NCI-H510A treated with DMSO at 0.1 percent for 48 hours (cell line): Measurements from ENCODE around the gene OBSCN.
"Not testable (repeated sequence)": the region's sequence is repeated elsewhere in the genome, so short reads cannot be mapped to it uniquely, and the experiment has no call there.

Experiments used
- DNase-seq: peaks from one replicate; lab custom pipeline; 2025; lab: John Stamatoyannopoulos, UW

OBSCN gene

DNA sequence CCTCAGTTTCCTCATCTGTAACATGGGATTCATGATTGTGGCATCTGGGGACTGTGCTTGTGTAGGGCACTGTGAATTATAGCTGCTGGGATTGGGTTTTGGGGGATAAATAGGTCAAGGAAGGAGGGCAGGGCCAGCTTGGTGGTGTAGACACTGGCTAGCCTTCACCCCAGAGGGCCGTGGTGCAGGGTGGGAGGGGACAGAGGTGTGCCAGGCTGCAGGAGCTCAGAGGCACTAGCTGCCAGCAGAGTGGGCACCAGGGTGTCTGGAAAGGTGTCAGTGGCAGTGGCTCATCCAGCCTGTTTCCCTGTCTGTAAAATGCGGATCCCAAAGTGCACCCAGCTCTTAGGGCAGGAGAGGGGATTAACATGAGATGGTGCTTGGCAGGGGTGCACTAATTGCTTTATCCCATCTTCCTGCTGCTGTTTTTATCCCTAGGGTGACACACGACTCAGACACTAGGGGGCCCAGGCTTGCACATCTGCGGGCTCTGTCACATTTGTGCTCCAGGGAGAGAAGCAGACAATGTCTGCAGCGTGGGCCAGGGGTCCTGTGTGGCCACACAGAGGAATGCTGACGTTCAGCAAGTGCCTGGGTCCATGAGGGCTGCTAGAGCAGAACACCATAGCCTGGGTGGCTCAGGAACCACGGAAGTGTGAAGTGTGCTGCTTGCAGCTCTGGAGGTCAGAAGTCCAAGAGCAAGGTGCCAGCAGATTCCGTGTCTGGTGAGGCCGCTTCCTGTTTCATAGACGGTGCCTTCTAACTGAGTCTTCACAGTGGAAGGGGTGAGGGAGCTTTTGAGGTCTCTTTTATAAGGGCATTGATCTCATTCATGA lies 19.3 kb downstream of the OBSCN start:
- DNase-seq: no peak

DNA sequence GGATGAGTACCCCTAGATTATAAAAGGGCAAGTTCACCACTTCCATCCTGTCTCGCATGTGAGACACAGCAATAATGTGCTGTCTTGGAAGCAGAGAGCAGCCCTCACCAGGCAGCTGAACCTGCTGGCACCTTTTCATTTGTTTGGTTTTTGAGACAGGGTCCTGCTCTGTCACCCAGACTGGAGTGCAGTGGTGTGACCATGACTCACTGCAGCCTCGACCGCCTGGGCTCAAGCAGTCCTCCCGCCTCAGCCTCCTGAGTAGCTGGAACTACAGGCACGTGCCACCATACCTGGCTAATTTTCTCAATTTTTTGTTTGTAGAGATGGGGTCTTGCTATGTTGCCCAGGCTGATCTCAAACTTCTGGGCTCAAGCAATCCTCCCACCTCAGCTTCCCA lies 20.3 kb downstream of the OBSCN start:
- not testable (repeated sequence) for DNase-seq

DNA sequence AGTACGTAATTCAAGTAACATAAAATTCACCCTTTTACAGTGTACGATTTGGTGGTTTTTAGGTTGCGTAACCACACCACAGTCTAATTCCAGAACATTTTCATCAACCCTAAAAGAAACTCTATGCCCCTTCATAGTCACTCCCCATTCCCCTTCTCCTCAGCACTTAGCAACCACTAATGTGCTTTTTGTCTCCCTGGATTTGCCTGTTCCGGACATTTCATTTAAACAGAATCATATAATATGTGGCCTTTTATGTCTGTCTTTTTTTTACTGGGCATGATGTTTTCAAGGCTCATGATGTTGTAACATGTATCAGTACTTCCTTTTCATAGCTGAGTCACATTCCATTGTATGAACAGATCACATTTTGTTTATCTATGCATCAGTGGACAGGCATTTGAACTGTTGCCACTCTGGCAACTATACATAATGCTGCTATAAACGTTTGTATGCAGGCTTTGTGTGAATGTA lies 20.8 kb downstream of the OBSCN start:
- DNase-seq: no peak

DNA sequence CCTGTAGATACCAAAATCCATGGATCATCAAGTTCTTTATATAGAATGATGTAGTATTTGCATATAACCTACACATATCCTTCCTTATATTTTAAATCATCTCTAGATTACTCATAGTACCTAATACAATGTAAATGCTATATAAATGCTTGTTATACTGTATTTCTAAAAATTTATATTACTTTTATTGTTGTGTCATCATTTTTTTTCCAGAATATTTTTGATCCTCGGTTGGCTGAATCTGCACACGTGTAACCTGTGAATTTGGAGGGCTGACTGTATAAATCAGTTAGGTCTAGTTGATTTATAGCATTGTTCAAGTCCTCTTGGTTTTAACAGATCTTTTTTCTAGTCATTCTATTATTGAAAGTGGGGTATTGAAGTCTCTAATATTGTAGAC lies 23.3 kb downstream of the OBSCN start:
- no peak for DNase-seq

DNA sequence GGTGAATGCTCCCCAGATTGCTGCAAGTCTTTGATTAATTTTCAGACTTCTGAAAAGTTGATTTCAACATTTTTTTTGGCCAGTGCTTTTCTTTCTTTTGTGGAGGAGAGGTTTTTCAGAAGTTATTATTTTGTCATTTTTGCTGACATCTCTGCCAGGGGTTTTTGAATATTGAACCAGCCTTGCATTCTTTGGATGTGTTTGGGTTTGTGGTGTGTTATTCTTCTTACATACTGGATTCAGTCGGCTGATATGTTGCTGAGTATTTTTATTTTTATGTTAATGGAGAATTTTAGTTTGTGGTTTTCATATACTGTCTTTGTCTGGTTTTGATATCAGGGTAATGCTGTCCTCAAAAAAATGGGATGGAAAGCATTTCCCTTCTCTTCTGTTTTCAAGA lies 25.3 kb downstream of the OBSCN start:
- no peak for DNase-seq

DNA sequence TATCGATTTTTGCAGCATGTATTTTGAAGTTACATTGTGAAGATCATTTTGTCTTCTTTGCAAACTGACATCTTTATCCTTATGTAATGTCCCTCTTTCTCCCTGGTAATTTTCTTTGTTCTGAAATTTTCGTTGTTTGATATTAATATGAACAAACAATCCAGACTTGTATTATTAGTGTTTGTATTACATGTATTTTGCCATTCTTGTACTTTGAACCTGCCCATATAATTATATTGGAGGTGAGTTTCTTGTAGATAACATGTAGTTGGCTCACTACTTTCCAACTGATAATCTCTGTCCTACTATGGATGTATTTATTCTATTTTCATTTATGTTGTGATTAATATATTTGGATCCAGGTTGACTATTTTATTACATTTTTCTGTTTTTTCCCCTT lies 27.1 kb downstream of the OBSCN start:
- no peak for DNase-seq

DNA sequence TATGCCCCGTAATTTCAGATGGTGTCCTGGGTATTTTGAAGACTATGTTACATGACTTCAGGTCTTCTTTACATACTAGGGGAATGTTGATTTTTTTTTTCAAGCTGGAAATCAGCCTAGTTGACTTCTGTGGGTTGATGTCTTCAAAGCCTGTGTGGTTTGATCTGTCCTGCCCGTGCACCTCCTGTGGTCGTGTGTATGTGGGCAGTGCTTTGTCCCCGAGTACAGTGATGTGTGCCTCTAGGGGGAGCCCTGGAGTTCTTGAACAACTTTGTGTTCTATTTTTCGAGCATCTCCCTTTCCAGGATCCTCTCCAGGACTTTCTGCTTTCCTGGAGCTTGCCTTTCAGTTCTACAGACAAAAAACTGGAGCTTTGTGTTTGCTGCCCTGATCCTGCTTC lies 28.9 kb downstream of the OBSCN start:
- DNase-seq: no peak

DNA sequence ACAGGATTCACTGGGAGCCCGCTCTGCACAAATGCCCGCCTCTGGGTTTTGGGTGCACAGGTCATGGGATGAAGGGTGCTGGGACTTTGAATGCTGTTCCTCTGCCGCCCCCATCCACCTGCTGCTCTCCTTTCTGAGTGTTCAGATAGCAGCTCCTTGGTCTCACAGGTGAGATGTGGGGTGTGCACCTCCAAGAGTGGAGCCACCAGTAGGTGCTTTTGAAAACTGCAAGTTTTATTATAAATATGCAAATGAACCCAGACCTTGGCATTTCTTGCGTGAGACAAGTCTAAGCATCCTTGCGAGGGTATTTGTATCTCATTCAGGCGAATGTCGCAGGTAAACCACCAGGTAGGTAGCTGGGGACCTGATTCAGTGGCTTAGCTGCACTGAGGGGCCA lies 30.2 kb downstream of the OBSCN start:
- DNase-seq: no peak

GRCh38 chr1:228238461-228238860 lies 30.6 kb downstream of the OBSCN start:
- DNase-seq: no peak

DNA sequence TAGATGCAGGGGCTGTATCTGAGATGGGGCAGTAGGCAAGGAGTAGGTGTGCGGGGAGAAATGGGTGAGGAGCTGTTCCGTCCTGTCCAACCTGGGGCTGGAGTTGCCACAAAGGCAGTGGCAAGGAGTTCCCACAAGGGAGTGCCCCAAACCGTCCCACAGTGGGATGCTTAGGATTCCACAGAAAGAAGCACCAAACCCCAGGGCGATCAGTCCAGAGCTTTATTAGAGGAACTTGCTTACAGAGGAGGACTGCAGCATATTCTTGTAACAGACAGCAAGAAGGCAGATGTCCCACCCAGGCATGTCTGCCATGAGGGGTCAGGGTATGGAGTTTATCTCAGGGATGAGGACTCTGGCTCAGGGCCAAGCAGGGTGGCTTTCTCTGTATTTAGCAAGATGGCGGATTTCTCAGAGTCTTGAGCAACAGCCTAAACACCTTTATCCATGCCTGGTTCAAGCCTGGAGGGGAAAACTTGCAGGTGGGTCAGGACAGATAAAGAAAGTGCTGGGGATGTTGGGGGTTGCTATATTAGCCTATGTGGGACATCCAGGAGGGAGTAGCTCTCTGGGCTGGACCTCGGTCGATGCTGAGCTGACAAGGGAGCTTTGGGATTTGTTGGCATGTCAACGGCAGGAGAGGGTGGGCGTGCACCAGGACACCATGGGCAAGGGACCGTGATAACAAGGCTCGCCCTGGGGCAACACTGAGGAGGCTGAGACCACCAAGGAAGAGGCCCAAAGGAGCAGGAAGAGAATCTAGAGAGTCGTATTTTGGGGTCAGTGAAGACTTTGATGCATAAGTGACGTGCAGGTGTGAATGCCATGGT lies 32.8 kb downstream of the OBSCN start:
- no peak for DNase-seq

GRCh38 chr1:228241259-228241658 lies 33.4 kb downstream of the OBSCN start:
- DNase-seq: no peak

DNA sequence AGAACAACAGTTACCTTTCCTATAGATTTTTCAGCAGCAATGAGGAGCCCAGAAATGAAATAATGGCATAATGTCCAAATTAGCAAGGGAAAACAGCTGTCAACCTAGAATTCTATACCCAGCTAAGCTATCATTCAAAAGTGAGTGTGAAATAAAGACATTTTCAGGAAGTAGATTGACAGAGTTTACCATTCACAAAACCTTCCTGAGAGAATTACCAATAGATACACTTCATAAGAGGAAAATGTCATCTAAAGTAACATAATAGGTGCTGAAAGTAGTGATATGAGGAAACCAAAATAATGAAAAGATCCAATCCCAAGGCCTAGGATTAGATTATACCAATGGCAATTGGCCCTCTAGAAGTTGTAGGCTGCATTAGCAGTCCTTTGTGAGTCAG lies 34.6 kb downstream of the OBSCN start:
- DNase-seq: no peak

DNA sequence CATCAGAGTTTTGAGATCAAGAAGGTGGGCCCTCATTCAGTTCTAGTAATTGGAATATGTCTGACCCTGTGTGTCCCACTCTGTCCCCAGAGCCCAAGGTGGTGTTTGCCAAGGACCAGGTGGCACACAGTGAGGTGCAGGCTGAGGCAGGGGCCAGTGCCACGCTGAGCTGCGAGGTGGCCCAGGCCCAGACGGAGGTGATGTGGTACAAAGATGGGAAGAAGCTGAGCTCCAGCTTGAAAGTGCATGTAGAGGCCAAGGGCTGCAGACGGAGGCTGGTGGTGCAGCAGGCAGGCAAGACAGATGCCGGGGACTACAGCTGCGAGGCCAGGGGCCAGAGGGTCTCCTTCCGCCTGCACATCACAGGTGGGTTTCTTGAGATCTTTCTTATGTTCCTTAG lies 35.2 kb downstream of the OBSCN start:
- DNase-seq: no peak

GRCh38 chr1:228243989-228244388 lies 36.1 kb downstream of the OBSCN start:
- DNase-seq: not testable (repeated sequence)

DNA sequence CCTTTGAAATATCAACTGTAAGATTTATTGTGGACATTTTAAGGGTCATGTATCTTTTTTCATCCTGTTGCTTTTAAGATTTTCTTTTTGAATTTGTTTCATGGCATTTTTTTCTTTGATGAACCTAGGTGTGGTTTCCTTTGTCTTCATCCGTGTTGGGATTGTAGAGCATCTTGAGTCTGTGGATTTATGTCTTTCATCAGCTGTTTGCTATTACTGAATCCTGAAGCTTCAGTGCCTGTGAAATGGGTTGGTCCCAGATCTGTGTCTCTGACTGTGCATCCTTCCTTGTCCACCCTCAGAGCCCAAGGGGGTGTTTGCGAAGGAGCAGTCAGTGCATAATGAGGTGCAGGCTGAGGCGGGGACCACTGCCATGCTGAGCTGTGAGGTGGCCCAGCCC lies 37.3 kb downstream of the OBSCN start:
- no peak for DNase-seq

DNA sequence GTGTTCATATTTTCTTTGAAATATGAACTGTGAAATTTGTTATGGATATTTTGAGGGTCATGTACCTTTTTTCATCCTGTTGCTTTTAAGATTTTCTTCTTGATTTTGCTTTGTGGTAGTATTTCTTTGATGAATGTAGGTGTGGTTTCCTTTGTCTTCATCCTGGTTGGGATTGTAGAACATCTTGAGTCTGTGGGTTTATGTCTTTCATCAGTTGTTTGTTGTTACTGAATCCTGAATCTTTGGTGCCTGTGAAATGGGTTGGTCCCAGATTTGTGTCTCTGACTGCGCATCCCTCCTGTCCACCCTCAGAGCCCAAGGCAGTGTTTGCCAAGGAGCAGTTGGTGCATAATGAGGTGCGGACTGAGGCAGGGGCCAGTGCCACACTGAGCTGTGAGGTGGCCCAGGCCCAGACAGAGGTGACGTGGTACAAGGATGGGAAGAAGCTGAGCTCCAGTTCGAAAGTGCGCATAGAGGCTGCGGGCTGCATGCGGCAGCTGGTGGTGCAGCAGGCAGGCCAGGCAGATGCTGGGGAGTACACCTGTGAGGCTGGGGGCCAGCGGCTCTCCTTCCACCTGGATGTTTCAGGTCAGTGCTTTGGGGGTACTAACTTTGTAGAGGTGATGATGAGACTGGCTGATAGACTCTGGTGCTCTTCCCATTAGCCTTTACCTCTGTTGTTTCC lies 38.5 kb downstream of the OBSCN start:
- no peak for DNase-seq

DNA sequence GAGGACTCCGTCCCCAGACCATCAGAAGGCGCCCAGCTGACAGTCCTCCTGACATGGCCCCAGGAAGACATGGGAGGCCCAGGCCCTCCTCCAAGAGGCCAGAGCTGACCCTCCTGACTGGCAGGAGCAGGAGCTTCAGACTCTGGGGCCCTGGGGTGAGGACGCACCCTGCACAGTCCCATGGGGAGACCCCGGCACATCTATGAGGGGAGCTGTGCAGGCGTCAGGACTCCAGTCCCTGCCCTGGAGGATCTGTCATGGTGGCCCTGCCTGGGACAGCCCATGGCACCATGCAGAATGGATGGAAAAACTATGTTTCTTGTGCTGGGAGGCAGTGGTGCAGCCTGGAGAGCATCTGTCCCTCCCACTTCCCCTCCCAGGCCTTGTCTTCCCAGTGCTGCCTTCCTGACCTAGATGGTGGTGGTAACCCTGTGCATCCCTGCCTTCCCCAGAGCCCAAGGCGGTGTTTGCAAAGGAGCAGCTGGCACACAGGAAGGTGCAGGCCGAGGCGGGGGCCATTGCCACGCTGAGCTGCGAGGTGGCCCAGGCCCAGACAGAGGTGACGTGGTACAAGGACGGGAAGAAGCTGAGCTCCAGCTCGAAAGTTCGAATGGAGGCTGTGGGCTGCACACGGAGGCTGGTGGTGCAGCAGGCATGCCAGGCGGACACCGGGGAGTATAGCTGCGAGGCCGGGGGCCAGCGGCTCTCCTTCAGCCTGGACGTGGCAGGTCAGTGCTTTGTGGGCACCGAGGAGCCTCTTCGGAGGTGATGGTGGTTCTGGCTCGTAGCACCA lies 41.9 kb downstream of the OBSCN start:
- no peak for DNase-seq

DNA sequence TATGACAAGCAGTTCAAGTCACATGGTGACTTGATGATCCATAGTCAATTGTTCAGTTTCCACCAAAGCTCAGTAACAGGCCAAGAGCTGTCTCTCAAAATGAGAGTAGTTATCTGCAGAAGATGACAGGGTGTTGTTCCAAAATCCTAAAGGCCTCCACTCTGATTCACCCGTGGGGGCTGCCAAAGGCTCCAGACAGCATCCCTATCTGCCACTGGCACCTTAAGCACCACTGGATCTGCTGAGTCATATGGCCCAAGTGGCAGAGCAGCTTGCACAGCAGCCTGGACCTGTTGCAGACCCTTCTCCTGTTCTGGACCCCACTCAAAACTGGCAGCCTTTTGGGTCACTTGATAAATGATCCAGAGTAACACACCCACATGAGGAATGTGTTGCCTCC lies 44.6 kb downstream of the OBSCN start:
- DNase-seq: not testable (repeated sequence)

DNA sequence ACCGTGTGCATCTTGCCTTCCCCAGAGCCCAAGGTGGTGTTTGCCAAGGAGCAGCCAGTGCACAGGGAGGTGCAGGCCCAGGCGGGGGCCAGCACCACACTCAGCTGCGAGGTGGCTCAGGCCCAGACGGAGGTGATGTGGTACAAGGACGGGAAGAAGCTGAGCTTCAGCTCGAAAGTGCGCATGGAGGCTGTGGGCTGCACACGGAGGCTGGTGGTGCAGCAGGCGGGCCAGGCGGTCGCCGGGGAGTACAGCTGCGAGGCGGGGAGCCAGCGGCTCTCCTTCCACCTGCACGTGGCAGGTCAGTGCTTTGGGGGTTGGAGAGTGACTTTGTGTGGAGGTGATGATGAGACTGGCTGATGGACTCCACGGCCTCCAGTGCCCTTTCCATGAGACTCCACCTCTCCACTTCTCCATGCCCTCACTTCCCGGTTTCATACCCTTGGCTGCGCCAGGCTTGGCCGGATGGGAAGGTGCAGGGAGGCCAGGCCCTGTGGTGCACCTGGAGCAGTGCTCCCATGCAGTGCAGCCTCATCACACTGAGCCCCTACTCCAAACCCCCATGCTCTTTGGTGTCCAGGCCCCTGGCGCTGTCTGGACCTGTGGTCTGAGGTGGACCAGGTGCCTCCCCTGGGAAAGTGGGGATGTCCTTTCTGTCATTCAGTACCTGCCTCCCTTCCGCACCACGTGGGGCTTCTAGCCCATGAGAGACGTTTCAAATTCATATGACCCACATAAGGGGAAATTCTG lies 49.0 kb downstream of the OBSCN start:
- no peak for DNase-seq

GRCh38 chr1:228258486-228258885 lies 50.6 kb downstream of the OBSCN start:
- no peak for DNase-seq

DNA sequence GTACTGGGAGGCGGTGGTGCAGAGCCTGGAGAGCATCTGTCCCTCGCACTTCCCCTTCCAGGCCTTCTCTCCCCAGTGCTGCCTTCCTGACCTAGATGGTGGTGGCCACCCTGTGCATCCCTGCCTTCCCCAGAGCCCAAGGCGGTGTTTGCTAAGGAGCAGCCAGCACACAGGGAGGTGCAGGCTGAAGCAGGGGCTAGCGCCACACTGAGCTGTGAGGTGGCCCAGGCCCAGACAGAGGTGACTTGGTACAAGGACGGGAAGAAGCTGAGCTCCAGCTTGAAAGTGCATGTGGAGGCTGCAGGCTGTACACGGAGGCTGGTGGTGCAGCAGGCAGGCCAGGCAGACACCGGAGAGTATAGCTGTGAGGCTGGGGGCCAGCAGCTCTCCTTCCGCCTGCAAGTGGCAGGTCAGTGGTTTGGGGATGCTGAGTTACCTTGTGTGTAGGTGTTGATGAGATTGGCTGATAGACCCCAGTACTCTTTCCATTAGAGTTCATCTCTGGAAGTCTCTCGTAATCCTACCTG lies 51.6 kb downstream of the OBSCN start:
- DNase-seq: no peak
